Measurements from ENCODE around the gene SLC1A2.

The SLC1A2 gene

DNA sequence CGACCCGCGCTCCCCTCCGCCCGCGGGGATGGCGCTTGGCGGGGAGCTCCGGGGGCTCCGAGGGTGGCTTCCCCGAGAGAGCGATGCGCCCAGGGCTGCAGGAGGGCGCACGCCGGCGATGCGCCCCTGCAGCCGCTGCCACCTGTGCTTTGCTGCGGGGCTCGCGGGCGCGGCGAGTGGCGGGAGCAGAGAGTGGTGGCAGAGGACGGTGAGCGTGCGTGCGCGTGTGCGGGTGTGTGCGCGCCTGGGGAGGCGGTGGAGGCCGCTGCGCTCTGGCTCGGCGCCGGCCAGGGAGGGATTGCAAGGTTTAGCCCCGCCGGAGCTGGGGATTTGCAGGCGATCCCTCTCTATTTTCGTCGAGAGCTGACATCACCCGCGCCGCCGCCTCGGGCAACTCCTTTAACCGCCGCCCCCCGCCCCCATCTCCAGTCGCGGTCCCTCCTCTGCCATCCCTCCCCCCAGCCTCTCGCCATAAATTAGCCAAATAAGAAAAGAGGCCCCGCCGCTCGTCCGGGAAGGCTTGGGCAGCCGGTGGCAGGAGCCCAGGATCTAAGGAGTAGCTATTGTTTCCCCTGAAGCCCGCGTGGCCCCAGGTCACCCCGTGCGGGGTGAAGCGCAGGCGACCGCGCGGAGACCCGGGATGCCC lies at the start of gene SLC1A2:
TSS of gene SLC1A2 (minus strand) at position 375 of the 646 bp plus-strand sequence. CDS start 592 bp downstream, outside the sequence.
- no peak for FAIRE-seq

DNA sequence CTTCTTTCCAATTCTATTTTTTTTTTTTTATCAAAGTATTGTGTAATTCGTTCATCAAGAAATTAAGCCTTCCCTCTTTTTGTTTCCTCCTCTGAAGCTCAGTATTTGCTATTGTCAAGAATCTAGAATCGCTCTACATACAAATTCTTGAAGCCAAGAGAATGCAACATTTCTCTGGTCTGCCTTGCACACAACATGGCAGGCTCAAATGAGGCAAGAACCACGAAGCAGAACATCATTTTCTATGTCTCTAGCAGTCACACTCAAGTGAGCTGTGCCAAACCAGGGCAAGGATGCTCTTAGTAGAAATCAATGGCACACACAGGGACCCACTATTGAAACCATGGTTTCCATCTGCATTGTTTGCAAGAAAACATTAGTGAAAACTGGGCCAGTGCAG lies 46.7 kb upstream of the SLC1A2 start:
- no peak for FAIRE-seq

DNA sequence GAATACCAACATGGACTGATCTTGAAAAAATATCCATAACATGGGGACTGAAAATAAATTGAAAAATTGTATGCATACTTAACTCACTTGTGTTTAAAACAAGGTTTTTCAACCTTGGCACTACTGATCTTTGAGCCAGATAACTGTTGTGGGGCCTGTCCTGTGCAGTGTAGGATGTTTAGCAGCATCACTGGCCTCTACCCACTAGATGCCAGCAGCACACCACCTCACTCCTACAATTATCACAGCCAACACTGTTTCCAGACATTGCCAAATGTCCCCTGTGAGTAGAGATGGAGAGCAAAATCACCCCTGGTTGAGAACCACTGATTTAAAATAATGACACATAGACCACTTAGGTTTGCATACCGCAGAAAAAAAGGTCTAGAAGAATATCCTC lies 45.0 kb upstream of the SLC1A2 start:
- FAIRE-seq, result no peak

DNA sequence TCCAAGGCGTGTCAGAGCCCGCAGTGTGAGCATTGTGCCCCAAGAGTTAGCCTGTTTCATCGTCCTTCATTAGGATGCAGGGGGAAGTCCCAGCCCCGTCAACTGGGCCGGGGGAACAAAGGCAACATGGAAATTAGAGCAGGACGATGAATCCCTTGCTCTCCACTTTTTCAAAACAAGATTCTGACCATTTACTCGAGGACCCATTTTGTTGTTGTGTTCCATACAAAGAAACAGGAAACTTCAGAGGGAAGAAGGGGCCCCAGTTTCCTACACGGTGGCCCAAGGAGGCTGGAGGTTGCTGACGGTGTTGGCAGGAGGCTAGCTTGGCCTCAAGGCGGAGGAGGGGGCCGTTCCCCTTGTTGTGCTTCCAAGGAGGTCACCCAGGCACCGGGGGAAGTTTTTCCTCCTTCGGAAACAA lies 44.0 kb upstream of the SLC1A2 start:
- no peak for FAIRE-seq

DNA sequence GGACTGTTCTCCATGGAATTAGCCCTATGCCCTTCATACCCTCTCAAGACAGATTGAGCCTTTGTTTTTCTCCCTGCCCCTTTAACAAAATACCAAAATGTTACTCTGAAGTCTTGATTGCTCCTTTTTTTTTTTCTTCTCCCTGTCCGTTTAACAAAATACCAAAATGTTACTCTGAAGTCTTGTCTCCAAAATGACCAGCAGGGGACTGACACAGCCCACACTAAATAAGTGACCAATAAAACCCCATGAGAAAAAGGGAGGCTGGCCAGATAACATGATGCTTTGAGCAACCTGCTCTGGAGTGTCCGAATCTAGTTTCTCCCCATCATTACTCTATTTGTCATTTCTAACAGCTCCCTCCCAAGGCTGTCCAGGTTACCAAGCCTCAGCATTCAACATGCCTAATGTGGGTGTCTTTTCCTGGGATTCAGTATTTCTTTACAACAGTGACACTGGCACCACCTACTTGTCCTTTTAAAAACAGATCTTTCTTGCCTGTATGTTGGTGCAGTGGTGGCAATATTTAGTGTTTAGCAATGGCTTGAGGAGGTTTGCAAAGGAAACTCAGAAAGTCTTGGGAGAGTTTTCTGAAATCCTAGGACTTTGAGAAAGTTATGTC lies 42.7 kb upstream of the SLC1A2 start:
- FAIRE-seq, result no peak

- no peak for FAIRE-seq
Observed at GRCh38 chr11:35459489-35459888, 40.1 kb upstream of the SLC1A2 start.

GRCh38 chr11:35458846-35459245 lies 39.5 kb upstream of the SLC1A2 start:
- no peak for FAIRE-seq

DNA sequence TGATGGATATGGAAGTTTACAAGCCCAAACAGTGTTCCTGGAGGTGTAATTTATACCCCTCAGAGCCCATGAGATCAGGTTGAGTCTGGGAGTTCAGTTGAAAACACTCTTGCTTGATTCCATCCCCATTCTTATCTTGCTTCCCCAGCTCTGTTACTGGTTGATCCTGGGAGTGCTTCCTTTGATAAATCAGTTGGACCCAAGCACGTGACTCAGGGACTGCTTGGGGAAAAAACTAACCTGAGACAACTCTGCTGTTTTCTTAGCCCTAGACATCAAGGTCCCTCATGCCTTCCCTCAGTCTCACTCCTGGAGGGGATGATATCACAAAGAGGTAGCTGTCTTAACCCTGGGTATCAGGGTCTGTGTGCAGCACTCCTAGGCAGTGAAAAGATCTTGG lies 35.0 kb upstream of the SLC1A2 start:
- no peak for FAIRE-seq

- no peak for FAIRE-seq
Observed at GRCh38 chr11:35436581-35437250, 17.4 kb upstream of the SLC1A2 start.

DNA sequence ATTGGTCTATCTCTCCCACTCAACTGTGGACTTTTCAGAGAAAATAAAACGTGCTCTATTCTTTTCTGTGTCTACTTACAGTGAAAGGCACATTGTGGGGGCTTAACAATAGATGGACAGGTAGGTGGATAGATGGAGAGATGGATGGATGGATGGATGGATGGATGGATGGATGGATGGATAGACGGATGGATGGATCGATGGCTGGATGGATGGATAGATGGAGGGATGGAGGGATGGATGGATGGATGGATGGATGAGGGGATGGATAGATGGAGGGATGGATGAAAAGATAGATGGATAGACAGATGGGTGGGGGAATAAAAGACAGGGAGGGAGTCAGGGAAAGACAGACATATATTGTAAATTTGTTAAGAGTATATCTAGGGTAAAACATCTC lies 14.2 kb upstream of the SLC1A2 start:
- FAIRE-seq, result no peak

DNA sequence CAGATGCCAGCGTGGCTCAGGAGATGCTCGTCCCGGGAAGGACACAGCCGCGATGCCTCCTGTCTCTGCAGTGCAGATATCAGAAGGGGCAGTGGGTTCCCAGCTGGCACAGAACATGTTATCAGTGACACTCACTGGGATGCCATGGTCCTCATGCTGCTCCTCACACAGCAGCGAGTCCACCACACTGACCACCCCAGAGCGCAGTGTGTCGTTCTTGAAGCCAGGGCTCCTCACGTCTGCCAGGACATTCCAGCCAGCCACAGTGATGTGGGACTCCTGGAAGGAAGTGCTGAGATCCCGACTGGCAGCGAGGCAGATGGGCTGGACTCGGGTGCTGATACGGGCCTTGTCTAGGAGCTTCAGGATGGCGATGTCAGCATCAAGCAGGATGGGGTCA lies 13.1 kb upstream of the SLC1A2 start:
- FAIRE-seq, result no peak

- FAIRE-seq, result no peak
Observed at GRCh38 chr11:35427071-35427470, 7.7 kb upstream of the SLC1A2 start.

- no peak for FAIRE-seq
Observed at GRCh38 chr11:35426351-35426750, 7.0 kb upstream of the SLC1A2 start.

DNA sequence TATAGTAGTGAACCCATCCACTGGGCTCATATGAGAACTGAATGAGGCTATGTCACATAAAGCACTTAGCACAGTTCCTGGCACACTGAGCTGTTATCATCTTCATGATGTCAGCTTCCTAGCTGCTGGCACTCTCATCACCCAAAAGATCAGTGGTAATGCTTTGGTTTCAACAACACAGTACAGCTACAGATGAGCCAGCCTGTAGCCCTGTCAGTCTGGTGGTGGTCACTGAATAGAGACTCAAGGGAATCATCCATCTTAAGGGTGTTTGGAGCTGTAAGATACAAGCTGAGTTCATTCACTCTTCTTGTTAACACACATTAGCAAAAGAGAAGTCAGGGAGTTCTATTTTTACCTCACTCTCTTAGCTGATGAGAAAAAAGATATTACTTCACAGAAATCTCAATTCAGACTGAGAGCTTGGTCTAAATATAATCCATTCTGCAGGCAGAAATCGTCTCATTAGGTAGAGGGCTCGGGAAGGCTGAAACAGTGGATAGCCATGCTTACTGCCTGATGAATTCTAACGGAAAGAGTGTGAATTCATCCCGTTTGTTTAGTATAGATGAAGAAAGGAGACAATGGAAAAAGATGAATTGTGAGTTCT lies 6.3 kb upstream of the SLC1A2 start:
- no peak for FAIRE-seq

DNA sequence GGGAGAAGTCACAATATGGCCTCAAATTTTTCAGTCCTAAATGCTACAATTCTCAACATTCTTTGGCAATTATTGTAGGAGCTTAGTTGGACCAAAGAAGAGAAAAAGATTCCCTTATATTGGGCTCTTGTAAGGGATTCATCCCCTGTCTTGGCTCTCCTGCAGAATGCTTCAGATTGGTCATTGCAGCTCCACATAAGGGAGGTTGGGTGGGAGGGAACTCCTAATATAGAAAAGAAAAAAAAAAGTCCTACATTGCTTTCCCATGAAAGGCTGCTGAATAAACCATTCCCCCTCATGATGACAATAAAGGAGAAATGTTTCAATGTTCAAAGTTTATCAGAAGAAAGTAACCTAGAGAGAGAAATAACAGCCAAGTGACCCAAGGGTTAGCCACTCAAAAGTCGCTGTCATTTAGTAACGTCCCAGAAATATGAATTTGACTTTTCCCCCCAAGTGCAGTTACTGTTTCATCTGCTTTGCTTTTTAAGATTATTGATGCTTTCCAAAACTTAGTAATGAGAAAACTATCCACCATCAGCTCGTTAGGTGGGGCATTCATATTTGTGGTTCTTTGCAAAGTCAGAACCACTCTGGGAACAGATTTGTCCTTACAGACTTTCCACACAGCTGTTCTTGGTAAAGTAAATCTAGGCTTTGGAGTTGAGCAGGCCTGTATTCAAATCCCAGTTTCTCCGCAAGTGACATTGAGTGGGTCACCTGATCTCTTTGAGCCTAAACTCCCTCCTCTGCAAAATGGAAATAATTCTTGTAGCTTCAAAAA lies 5.0 kb upstream of the SLC1A2 start:
- FAIRE-seq, result no peak

DNA sequence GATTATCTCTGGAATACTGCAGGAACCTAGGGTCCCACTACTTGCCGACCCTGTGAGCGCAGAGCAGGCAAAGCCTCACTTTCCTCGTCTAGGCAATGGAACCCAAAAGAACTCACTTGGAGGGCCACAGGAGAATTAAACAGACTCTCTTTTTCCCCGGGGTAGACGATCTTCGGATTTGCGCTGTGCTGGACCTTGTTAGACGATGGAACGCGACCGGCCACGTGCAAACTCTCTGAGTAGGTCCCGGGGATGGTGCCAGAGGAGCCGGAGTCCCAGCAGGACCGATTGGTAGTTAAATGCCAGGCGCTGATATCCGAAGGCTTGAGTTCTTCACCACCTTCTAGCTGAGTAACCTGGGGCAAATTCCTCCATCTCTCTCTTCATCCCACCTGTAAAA lies 1.0 kb upstream of the SLC1A2 start:
- FAIRE-seq, result no peak

GRCh38 chr11:35419830-35420333 lies 524 bp upstream of the SLC1A2 start:
- no peak for FAIRE-seq

DNA sequence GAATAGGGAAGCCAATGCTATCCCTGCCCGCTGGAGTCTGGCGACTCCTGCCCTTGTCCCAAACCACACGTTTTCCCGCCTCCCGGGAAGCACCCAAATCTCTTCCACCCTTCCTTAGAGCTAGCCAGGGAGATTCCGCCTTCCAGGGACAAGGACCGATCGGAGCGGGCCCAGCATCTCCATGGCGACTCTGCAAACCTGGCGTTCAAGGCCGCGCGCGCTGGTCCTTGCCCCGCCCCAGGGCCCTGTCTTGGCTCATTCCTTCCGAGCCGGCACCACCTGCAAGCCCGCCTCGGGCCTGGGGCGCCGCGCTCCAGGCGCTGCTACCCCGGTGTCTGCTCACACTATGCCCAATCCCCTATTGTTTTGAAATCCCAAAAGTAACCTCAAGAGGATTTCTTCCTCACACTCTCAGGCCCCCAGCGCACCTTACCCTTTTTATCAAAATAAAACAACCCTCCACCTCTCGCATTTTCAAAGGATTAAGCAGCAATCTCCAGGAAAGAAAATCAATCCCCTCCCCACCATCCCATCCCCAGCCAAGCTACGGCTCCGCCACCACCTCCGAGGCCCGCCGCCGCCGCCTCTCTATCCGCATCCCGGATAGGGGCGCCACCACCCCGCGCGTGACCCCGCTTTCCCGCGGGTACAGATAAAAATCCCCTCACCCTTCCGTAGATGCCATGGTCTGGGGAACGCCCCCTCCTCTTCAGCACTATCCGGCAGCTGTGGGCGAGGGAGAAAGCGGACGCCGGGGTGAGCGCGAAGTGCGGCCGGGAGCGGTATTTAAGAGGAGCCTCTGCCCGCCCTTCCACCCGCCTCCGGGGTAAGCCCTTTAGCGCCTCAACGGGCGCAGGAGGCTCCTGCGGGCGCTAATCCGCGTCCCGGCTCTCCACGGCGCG lies 825 bp downstream of the SLC1A2 start:
- FAIRE-seq, result no peak

DNA sequence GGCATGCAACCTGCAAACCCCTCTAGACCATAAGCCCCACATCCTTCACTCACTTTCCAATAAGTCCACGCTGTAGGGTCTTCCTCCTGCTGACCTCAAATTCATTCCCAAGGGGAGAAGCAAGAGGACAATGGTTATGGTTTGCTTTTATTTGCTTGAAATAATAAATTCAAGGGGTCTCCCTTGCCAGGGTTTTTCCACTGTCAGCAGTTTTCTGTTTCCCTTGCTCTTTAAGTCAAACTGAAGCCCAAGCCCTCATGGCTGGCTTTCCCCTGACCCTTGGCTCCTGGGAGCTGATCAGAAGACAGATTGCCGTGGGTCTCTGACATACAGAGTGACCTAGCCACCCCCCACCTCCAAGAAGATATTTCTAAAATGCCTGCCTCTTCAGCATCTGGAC lies 3.9 kb downstream of the SLC1A2 start:
- no peak for FAIRE-seq

DNA sequence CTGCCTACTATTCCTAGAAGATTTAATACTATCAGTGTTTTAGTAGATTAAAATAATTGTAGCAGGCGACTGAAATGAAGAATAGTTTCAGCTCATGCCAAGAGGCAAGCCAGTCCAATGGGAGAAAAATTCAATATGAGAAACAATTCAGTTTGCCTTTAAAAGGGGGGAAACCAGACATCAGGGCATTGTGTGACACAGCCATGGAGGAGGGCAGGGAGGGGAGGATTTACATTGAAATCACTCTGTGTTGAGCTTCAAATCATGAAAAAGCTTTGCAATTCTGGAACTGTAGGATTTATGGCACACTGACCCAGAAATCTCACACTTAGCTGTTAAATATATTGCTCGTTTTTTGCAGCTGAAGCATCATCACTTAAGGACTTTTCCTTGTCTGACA lies 4.6 kb downstream of the SLC1A2 start:
- no peak for FAIRE-seq

GRCh38 chr11:35414311-35414710 lies 5.0 kb downstream of the SLC1A2 start:
- FAIRE-seq, result no peak

DNA sequence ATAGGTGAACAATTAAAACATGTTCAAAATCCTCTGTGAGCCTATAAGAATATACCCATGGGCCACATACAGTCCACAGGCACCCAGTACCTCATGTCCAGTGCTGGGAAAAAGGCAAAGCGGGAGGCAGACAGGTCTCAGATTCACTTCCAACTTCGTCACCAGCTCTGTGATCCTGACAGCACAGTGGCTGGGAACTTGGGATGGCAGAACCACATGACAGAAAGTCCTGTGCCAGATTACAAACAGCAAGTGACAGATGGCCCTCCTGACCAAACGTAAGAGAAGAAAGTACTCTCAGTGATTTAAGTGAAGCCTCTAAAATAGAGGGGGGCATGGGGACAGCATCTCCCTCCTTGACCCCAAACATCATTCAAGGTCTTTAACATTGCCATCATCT lies 5.8 kb downstream of the SLC1A2 start:
- no peak for FAIRE-seq
